Epithelial cell of proximal tubule (primary cell): ENCODE measurements around the gene MTUS2. TPM values are rescaled to one million over a fixed set of nuclear protein-coding genes. Genes with fewer than 3 reads are reported as not detected.

Experiments
- DNase-seq: peaks from one replicate; pipeline ENCODE4 v3.0.0-alpha.2; 2011; ENCODE audit warnings: low read depth
- H3K4me3 ChIP-seq: 2 replicates; pipeline ENCODE4 v1.5.1; 2011; ENCODE audit warnings: low read depth, mild to moderate bottlenecking, low read length
- CTCF ChIP-seq: conservative IDR thresholded peaks from 2 replicates; pipeline ENCODE4 v1.5.1; 2012; ENCODE audit warnings: low read depth, mild to moderate bottlenecking, low read length
- total RNA-seq: library from RNA; depleted of rRNA; stranded (reverse); fragments of >200 nt; gene quantifications from 2 replicates; pipeline ENCODE4 v1.2.3, GENCODE V29; 2015

The MTUS2 gene
- total RNA-seq, 1 donor from 2014 or later, result not detected

GRCh38 chr13:28830580-28830979 lies 10.4 kb downstream of the MTUS2 start:
- no peak overlapping the region for H3K4me3 ChIP-seq
- DNase-seq, result no peak
- no peak for TF ChIP-seq CTCF

GRCh38 chr13:28831117-28831516 lies 11.0 kb downstream of the MTUS2 start:
- no peak overlapping the region for H3K4me3 ChIP-seq
- no peak for TF ChIP-seq CTCF
- no peak for DNase-seq

- DNase-seq, result no peak
- TF ChIP-seq CTCF, result no peak
- no peak overlapping the region for H3K4me3 ChIP-seq
These were observed 17.0 kb downstream of the MTUS2 start for GRCh38 chr13:28837111-28837510.

GRCh38 chr13:28843639-28844038 lies 23.5 kb downstream of the MTUS2 start:
- H3K4me3 ChIP-seq, result no peak overlapping the region
- TF ChIP-seq CTCF, result no peak
- no peak for DNase-seq

- no peak for DNase-seq
- TF ChIP-seq CTCF, result no peak
These were observed 29.3 kb downstream of the MTUS2 start for GRCh38 chr13:28849441-28849840.

GRCh38 chr13:28850226-28850625 lies 30.1 kb downstream of the MTUS2 start:
- no peak for DNase-seq
- TF ChIP-seq CTCF, result no peak

More at GRCh38 chr13:28849441-28849840, 29.3 kb downstream of the MTUS2 start:
- no peak overlapping the region for H3K4me3 ChIP-seq

GRCh38 chr13:28851422-28851821 lies 31.3 kb downstream of the MTUS2 start:
- no peak overlapping the region for H3K4me3 ChIP-seq
- DNase-seq, result no peak
- no peak for TF ChIP-seq CTCF

More at GRCh38 chr13:28850226-28850625, 30.1 kb downstream of the MTUS2 start:
- H3K4me3 ChIP-seq, result no peak overlapping the region
